K562 (cell line): ENCODE results near the gene ACP6. TPM values are rescaled to one million over a fixed set of nuclear protein-coding genes. Genes with fewer than 3 reads are reported as not detected.

Experiments used
- ATAC-seq: fragments of 200-7000 bp; cut with Tn5 transposase; 3 replicates; pipeline ENCODE4 v1.9.1; 2020; ENCODE audit warnings: moderate library complexity
- BruUV-seq: library from RNA; stranded (reverse); fragments of 400-500 nt; replicated peaks from 2 replicates; lab custom pipeline; 2021; lab: Mats Ljungman, UMichigan
- CTCF ChIA-PET: fragments of 300-600 bp; formaldehyde crosslinking; extraction: SDS; loops from one replicate; lab custom pipeline; 2021; ENCODE audit warnings: low intra/inter-chr PET ratio; lab: Yijun Ruan, JAX
- POLR2A ChIA-PET: fragments of 300-600, 350-650 bp; sonication (Branson Sonifier 250); formaldehyde crosslinking; extraction: SDS; loops from one replicate; lab custom pipeline; 2021; ENCODE audit warnings: antibody characterized with exemption, inconsistent platforms; lab: Yijun Ruan, JAX
- DNase-seq, 4 experiments: peaks; one replicate each; pipeline versions ENCODE4 v3.0.0 to v3.0.0-alpha.2; 2011 to 2018; ENCODE audit warnings: low spot score in 3 of 4, mixed read lengths in 3 of 4; ENCODE audit errors: extremely low read depth in 1 of 4
- FAIRE-seq: peaks from 2 replicates; lab custom pipeline; 2011; peaks lifted over from hg19 to GRCh38; lab: Jason Lieb, UNC
- H2AFZ ChIP-seq: 2 replicates; pipeline ENCODE4 v1.6.0; 2011; ENCODE audit warnings: low read depth, low read length, control low read depth, inconsistent platforms
- H3K27ac ChIP-seq: fragments of 200-600 bp; 3 replicates; pipeline ENCODE4 v1.8.0; 2011; ENCODE audit warnings: low read depth, mild to moderate bottlenecking, control low read depth, inconsistent platforms, low read length, moderate library complexity, mixed read lengths; ENCODE audit errors: extremely low read depth
- H3K27me3 ChIP-seq, 2 experiments: fragments of 300-600 bp in 1 of 2; 2 replicates in 1 of 2; 3 replicates in 1 of 2; pipeline versions ENCODE4 v1.6.0 to v1.8.0; 2011; ENCODE audit warnings: inconsistent platforms in 2 of 2, low read length in 2 of 2, mild to moderate bottlenecking in 1 of 2, mixed read lengths in 1 of 2, moderate library complexity in 1 of 2; ENCODE audit not compliant: control insufficient read depth in 2 of 2, insufficient read depth in 2 of 2
- H3K36me3 ChIP-seq: fragments of 300-600 bp; 3 replicates; pipeline ENCODE4 v1.8.0; 2011; ENCODE audit warnings: mild to moderate bottlenecking, low read length, inconsistent platforms; ENCODE audit not compliant: control insufficient read depth, insufficient read depth
- H3K4me1 ChIP-seq, 2 experiments: fragments of 200-600 bp in 1 of 2; replicated peaks in 1 of 2; 2 replicates in 1 of 2; 3 replicates in 1 of 2; pipeline versions ENCODE4 v1.5.1 to v1.8.0; 2011; ENCODE audit warnings: inconsistent platforms in 2 of 2, low read length in 2 of 2, mild to moderate bottlenecking in 1 of 2, mixed read lengths in 1 of 2, moderate library complexity in 1 of 2; ENCODE audit not compliant: control insufficient read depth in 2 of 2, insufficient read depth in 2 of 2
- H3K4me2 ChIP-seq: 2 replicates; pipeline ENCODE4 v1.6.1; 2011; ENCODE audit warnings: low read length, control low read depth, inconsistent platforms, mixed read lengths; ENCODE audit not compliant: insufficient read depth
- H3K4me3 ChIP-seq: fragments of 200-600 bp; sonication (generic), shearing (Covaris generic); 2 replicates; pipeline ENCODE4 v1.5.1; 2016; ENCODE audit warnings: control low read depth, inconsistent platforms
- H3K79me2 ChIP-seq: fragments of 200-600 bp; 3 replicates; pipeline ENCODE4 v1.8.0; 2011; ENCODE audit warnings: low read length, inconsistent platforms; ENCODE audit not compliant: control insufficient read depth, insufficient read depth
- H3K9ac ChIP-seq, 2 experiments: 2 replicates each; pipeline versions ENCODE4 v1.6.0 to v1.6.1; 2011; ENCODE audit warnings: low read depth in 2 of 2, low read length in 2 of 2, control low read depth in 1 of 2, inconsistent platforms in 1 of 2, mild to moderate bottlenecking in 1 of 2, mixed read lengths in 1 of 2; ENCODE audit not compliant: insufficient read depth in 1 of 2
- H3K9me1 ChIP-seq: one replicate; pipeline ENCODE4 v1.6.0; 2011; ENCODE audit warnings: inconsistent platforms, mild to moderate bottlenecking, low read length, moderate library complexity; ENCODE audit not compliant: control insufficient read depth, insufficient read depth
- H3K9me3 ChIP-seq: replicated peaks from 2 replicates; pipeline ENCODE4 v1.5.1; 2011; ENCODE audit warnings: low read depth, low read length, inconsistent platforms; ENCODE audit not compliant: control insufficient read depth, insufficient read depth
- H4K20me1 ChIP-seq: replicated peaks from 2 replicates; pipeline ENCODE4 v1.6.1; 2011; ENCODE audit warnings: low read length, inconsistent platforms, mixed read lengths; ENCODE audit not compliant: control insufficient read depth, insufficient read depth
- ELF4 ChIP-seq: fragments of 450-650 bp; formaldehyde crosslinking; IDR thresholded peaks from 2 replicates; pipeline ENCODE4 v1.4.0; 2022; ENCODE audit warnings: missing genetic modification characterization
- FOXO4 ChIP-seq: fragments of 450-650 bp; formaldehyde crosslinking; IDR thresholded peaks from 2 replicates; pipeline ENCODE4 v1.4.0; 2020; ENCODE audit warnings: mild to moderate bottlenecking, moderate library complexity
- POLR2B ChIP-seq: fragments of 450-650 bp; IDR thresholded peaks from 2 replicates; pipeline ENCODE4 v1.6.1; 2018; ENCODE audit warnings: low read depth; ENCODE audit not compliant: partially characterized antibody
- RBM17 ChIP-seq: fragments of 200-400 bp; formaldehyde crosslinking; IDR thresholded peaks from 2 replicates; pipeline ENCODE4 v1.6.1; 2017; ENCODE audit warnings: low read depth, mild to moderate bottlenecking, low read length, borderline replicate concordance
- SFPQ ChIP-seq: fragments of 200-400 bp; formaldehyde crosslinking; IDR thresholded peaks from 2 replicates; pipeline ENCODE4 v1.6.1; 2017; ENCODE audit warnings: mild to moderate bottlenecking, low read depth, low read length, moderate library complexity
- ZBTB5 ChIP-seq: fragments of 450-650 bp; IDR thresholded peaks from 2 replicates; pipeline ENCODE4 v1.6.1; 2017; ENCODE audit warnings: antibody characterized with exemption
- ZNF3 ChIP-seq: fragments of 250-450 bp; sonication (Bioruptor Pico); IDR thresholded peaks from 2 replicates; pipeline ENCODE4 v1.5.0; 2021; ENCODE audit warnings: mild to moderate bottlenecking, moderate library complexity
- ZNF592 ChIP-seq: fragments of 450-650 bp; IDR thresholded peaks from 2 replicates; pipeline ENCODE4 v1.6.1; 2017; ENCODE audit warnings: antibody characterized with exemption, mild to moderate bottlenecking
- WGBS: fragments of 100-300 bp; shearing (Covaris generic); methylation state at CpG from one replicate; pipeline ENCODE4 v1.1.6; 2016; ENCODE audit warnings: low coverage, mixed read lengths; ENCODE audit not compliant: insufficient coverage; ENCODE audit errors: missing lambda C conversion rate; 5-methylcytosine and 5-hydroxymethylcytosine counted together
- in situ Hi-C: fragments of 300-500 bp; cut with MboI; formaldehyde crosslinking; loops from 4 replicates; pipeline ENCODE4 v1.15.0; 2018; ENCODE audit warnings: inconsistent platforms, mixed read lengths
- intact Hi-C: fragments of 100-400 bp; cut with micrococcal nuclease; formaldehyde crosslinking; loops from 2 replicates; pipeline ENCODE4 v1.14.2; 2022
- polyA plus RNA-seq, 8 experiments: library from polyadenylated mRNA; depleted of rRNA in 4 of 8; stranded (reverse) in 5 of 8; unstranded in 3 of 8; fragments of >200 nt; fragmentation: Nextera tagmentation in 2 of 8; fragmentation: Illumina TruSeq in 1 of 8; extraction: Ambion mirVana in 2 of 8; extraction: Trizol in 1 of 8; gene quantifications; 2 replicates each; pipeline versions ENCODE4 v1.2.1 to v1.2.3, GENCODE V29; 2011 to 2014; ENCODE audit warnings: inconsistent platforms in 1 of 8, missing spikeins in 1 of 8
- total RNA-seq, 7 experiments: library from RNA; depleted of rRNA in 6 of 7; stranded (reverse); fragments of >200 nt in 6 of 7; fragmentation: Illumina TruSeq in 2 of 7; extraction: Trizol in 2 of 7; gene quantifications; 2 replicates each; pipeline versions ENCODE4 v1.2.1 to v1.2.3, GENCODE V29; 2011 to 2021; ENCODE audit warnings: low replicate concordance in 1 of 7

The ACP6 gene
- total and polyA plus RNA-seq, 9 of the 15 experiments (the other 6 are each of a cell fraction or from before 2014, with no cell fraction given), result 0.05 to 1.4 (median 0.49) TPM

GRCh38 chr1:147651466-147651865, 18.9 kb downstream of the ACP6 start:
- TF ChIP-seq FOXO4 (CRISPR knock-in tag), result no peak
- TF ChIP-seq ZNF3 (CRISPR knock-in tag), result no peak
- no peak for TF ChIP-seq ZBTB5
- no peak for TF ChIP-seq RBM17
- TF ChIP-seq POLR2B, result no peak
- TF ChIP-seq ELF4, result no peak
- no peak for TF ChIP-seq SFPQ
- no peak for TF ChIP-seq ZNF592
- CTCF ChIA-PET, result no interaction called here
- BruUV-seq, result no TSS peak
- Histone ChIP-seq H3K4me2 (no peak overlapping the region), H3K79me2 (no peaks in the 10 kb centered on the region), H3K4me1 (peaks cover 0 to 3% of the 10 kb centered on the region in 2 experiments; a peak in 1 of 5 replicates), H3K27me3 (peaks cover 0 to 19% of the 10 kb centered on the region in 2 experiments; a peak in 3 of 5 replicates), H2AFZ (no peak overlapping the region), H3K36me3 (no peaks in the 10 kb centered on the region), H3K9ac (no peak overlapping the region), H3K4me3 (no peak overlapping the region), H3K9me1 (no peaks in the 10 kb centered on the region), H3K9me3 (no peaks in the 10 kb centered on the region), H3K27ac (no peak overlapping the region), H4K20me1 (no peaks in the 10 kb centered on the region)
- in situ Hi-C loops (no loop called here), intact Hi-C loops (no loop called here)
- 0% methylated on average over 1 of the region's 1 CpG for WGBS
- DNase-seq (no peak), FAIRE-seq (no peak), ATAC-seq (no peak)
- POLR2A ChIA-PET, result no interaction called here
